ENCODE data around the gene FBLIM1.
"Not testable (repeated sequence)": the region's sequence is repeated elsewhere in the genome, so short reads cannot be mapped to it uniquely, and the experiment has no call there.

Gene FBLIM1

DNA sequence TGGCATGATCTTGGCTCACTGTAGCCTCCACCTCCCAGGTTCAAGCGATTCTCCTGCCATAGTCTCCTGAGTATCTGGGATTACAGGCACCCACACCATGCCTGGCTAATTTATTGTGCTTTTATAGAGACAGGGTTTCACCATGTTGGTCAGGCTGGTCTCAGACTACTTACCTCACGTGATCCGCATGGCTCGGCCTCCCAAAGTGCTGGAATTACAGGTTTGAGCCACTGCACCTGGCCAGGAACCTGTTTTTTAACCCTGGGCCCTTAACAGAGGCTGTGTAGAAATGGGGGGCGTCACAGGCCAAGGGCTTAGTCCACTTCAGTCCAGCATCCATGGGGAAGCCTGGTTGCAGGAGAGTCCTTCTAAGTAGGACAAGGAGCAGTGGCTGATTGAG lies 9.3 kb downstream of the FBLIM1 start:
- DNase-seq (ENCODE audit: low spot score): no peak

DNA sequence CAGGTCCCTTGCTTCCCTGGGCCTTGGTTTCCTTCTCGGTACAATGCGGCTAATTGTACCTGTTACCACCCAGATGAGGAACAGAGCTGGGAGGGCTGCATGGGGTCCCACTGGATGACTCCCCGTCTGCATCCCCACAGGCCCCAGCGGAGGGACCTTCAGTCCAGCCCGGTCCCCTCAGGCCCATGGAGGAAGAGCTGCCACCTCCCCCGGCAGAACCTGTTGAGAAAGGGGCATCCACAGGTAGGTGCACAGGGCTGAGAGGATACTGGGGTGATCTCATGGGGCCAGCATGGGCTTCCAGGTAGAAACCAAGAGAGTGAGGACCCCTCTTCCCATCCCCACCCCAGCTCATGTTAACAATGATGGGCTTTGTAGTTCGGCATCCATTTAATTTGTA lies 9.8 kb downstream of the FBLIM1 start:
- no peak for DNase-seq (ENCODE audit: low spot score)

DNA sequence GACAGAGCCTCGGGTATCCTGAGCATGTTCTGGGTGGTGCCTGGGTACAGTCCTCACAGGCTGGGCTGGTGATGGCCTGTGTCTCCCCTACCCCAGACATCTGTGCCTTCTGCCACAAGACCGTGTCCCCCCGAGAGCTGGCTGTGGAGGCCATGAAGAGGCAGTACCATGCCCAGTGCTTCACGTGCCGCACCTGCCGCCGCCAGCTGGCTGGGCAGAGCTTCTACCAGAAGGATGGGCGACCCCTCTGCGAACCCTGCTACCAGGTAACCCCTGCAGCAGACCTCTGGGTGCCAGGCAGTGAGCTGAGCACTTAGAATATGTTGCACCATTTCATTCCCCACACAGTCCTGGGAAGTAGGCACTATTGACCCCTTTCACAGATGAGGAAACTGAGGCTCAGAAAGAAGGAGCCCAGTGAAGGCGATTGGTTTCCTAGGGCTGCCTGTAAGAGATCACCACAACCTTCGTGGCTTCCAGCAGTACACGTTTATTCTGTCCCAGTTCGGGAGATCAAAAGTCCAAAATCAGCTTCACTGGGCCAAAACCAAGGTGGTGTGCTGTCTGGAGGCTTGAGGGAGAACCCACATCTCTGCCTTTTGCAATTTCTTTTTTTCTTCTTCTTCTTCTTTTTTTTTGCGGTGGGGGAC lies 11.8 kb downstream of the FBLIM1 start:
- DNase-seq (ENCODE audit: low spot score): no peak

DNA sequence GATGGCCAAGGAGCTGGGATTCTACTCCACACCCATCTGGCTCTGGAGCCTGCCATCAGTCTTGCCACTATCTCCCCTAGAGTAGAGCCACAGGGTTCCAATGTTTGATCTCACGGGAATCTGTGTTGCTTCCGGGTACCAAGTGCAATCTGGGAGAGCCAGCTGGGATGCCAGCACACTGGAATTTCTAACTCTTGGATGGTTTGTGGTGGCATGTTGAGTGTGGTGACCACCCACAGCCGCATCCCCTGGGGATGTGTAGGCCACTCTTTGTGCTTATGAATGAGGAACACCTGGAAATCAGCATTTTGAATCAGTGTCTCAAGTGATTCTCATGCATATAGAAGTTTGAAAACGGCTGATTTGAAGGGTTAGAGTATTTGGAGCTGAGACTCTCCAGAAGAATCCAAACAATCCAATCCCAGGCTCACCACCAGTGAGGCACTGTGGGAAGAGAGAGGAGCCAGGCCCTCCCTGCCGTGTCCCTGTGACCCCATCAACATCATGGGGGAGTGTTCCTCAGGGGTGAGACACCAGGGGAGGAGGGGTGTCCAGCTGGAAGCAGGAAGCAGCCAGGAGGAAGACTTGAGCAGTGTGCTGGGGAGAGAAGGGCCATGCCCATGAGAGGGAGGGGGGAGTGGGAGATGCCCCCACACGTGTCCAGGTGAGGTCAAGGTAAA lies 13.4 kb downstream of the FBLIM1 start:
- no peak for DNase-seq (ENCODE audit: low spot score)

DNA sequence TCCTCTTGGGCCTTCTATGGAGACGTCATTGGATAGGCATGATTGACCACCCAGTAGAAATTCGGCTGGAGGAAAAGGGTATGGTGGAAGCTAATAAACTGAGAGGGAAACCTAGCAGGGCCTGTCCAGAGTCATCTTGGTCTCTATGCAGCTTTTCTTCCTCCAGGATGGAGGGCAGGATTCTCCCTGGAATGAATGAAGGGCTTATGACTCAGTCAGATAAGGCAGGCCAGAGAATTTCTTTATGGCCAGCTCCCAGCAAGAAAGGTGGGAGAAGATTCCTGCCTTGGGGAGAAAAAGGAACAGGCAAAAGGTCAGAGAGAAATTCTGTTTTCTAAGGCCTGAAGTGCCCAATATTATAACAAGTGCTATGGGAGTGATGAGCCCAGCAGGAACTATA lies 17.1 kb downstream of the FBLIM1 start:
- no peak for DNase-seq (ENCODE audit: low spot score)

DNA sequence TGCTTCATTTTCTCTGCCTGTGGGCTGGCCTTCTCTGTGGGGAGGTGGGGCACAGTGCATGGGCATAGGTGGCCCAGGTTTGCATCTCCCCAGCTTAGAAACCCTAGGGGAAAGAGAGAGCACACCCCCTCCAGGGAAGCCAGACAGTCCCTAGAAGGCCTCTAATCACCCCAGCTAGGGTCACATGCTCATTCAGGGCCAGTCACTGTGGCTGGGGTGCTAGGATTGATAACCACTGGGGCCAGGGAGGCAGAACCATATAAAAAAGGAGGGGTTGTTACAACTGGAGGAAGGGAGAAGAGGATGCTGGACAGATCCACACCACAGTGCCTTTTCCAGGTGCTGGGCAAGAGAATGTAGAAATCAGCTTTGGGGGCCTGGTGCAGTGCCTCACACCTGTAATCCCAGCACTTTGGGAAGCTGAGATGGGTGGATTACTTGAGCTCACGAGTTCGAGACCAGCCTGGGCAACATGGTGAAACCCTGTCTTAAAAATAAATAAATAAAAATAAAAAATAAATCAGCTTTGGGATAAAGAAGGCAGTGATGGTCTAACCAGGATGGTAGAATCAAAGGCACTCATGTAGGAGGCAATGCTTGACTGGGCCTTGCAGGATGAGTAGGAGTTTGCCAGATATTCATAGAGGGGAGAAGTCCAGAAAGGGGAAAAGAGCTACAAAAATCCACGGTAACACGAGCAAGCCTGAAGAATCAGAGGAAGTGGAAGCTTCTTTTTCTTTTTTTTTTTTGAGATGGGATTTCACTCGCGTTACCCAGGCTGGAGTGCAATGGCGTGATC lies 19.5 kb downstream of the FBLIM1 start:
- no peak for DNase-seq (ENCODE audit: low spot score)

DNA sequence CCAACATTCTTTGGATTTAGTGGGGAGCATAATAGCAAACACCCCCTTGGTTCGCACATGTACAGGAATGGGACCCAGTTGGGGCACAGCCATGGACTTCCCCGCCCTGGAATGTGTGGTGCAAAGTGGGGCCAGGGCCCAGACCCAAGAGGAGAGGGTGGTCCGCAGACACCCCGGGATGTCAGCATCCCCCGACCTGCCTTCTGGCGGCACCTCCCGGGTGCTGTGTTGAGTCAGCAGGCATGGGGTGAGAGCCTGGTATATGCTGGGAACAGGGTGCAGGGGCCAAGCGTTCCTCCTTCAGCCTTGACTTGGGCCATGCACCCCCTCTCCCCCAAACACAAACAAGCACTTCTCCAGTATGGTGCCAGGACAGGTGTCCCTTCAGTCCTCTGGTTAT lies 27.1 kb downstream of the FBLIM1 start:
- no peak for DNase-seq (ENCODE audit: low spot score)

DNA sequence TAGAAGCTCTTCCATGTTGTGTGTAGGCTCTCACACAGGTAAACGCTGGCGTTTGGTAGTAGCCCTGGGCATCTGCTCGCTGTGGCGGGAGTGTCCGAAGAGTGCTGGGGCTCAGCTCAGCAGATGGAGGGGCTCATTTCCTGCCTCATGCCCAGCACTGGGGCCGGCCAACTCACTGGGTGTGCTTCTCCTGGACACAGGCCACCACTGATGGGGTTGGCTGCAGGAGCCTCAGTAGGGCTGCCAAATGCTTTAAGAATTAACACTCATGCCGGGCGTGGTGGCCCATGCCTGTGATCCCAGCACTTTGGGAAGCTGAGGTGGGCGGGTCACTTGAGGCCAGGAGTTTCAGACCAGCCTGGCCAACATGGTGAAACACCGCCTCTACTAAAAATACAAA lies 28.0 kb downstream of the FBLIM1 start:
- DNase-seq (ENCODE audit: low spot score): no peak

DNA sequence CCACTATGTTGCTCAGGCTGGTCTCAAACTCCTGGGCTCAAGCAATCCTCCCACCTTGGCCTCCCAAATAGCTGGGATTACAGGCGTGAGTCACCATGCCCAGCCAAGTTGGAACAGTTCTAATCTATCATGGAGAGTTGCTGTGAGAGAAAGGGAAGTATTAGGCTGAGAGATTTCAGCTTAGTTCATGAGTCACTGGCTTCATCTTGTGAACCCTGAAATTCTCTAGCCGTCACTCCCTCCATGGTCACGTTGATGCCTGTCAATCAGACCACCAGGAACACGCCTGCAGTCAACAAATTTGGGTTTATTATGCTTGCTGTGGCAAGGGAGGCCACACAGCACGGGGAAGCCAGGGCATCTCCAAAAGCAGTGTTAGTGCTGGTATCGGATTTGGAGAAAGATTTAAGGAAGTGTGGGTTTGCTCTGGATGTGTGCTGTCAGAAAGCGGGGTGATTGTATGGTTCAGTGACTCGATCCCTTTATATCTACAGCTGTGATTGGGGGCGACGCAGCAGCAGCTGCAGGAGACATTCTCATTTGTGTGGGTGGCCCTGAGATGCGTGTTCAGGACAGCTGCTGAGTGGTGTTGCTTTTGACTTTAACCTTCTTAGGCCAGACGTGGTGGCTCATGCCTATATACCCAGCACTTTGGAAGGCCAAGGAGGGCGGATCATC lies 30.2 kb downstream of the FBLIM1 start:
- no peak for DNase-seq (ENCODE audit: low spot score)

DNA sequence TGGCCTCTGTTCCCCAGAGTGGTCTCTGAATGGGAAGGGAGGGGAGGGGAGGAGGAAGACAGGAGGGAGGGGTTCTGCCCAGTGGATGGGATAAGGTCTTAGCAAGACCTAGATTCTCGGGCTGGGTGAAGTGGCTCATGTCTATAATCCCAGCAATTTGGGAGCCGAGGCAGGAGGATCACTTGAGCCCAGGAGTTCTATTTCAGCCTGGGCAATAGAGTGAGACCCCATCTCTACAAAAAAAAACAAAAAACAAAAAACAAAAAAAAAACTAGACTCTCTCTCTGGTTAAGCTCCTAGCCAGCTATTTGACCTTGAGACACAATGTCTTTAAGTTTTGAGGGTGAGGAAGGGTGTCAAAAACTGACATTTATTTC lies 37.5 kb downstream of the FBLIM1 start:
- DNase-seq (ENCODE audit: low spot score): no peak

DNA sequence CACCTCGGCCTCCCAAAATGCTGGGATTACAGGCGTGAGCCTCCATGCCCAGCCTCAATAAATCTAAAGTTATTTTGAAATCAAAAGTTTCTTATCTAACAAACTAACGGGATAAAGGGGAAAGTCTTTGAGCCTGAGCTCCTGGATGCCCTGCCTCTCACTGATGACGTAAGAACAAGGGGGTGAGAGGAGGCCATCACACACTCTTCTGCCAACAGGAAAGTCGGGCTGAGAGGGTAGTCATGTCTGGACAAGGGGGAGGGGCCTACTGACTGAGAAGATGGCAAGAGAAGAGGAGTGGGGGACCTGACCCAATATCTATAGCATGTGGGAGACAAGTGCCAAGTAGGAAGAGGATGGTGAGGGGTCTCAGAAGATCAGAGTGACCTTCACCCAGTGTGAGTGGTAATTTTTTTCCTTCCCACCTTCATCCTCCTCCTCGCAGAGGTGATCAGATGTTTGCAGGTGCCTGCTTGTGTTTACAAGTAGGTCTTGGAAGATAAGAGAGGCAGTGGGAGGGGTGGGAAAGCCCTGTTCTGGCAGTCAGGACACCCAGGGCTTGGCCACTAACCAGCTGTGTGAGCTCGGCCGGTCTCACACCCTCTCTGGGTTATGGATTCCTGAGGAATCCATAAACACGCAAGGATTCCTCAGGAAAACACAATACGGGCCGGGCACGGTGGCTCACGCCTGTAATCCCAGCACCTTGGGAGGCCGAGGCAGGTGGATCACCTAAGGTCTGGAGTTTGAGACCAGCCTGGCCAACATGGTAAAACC lies 39.2 kb downstream of the FBLIM1 start:
- no peak for DNase-seq (ENCODE audit: low spot score)

DNA sequence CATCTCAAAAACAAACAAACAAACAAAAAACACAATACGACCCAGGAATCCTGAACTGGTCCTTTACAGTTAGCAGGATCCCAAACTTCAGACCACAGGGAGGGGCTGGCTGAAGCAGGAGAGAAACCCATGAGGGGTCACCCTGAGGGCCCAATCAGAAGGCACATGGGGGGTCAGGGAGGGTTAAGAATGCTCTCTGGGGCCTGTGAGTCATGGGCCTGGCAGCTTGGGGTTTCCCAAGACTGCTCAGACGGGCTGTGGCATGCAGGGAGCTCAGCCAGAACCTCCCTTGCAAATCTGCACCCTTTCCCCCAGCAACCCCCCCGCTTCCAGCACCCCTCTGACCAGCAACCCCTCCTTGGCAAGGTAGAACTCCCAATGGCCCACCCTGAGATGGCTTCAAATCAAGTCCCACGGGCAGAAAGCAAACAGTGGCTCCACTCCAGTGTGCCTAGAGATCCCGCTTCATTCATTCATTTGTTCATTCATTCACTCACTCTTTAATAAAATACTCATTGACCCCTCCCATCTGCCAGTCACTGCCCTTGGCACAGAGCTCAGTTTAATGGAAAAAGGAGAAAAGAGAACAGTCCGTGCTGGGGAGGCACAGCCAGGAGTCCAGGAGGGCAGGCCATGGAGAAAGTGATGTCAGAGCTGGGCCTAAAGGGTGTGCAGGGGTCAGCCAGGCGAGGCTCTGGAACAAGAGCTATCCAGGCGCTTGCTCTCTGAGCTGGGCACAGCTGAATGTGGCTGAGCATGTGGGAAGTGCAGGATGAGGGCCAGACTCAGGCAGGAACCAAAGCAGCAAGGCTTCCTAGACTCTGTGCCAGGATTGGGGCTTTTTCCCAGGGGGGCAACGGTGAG lies 40.6 kb downstream of the FBLIM1 start:
- no peak for DNase-seq (ENCODE audit: low spot score)

DNA sequence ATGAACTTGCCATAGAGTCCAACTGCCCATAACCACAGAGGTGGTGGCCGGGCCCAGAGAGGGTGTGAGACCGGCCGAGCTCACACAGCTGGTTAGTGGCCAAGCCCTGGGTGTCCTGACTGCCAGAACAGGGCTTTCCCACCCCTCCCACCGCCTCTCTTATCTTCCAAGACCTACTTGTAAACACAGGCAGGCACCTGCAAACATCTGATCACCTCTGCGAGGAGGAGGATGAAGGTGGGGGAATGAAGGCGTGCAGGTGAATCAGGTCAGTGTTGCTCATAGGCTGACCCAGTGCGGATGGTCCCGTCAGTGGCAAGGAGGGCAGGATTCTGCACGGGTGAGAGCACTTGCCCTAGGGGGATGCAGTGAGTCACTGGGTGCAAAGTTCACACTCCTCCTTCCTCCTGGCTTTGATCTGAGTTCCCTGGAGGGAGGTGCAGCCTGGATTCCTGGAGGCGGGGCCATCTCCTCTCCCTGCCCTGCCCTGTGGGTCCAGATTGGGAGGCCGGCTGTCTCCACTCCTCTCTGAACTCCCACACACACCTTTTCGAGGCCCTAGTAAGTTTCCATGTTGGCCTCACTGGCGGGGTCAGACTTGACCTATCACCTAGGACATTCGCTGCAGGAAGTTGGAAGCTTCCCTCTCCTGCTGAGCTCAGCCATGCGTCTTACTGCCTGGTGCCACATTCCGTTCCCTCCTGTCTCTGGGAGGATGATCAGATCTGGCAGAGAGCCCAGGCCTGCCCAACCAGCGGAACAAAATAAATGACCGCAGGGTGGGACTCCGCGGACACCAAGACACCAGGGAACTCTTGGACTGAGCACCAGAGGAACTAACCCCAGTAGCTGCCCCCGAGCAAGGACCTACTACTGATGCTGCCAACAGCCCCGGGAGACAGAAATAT lies 41.6 kb downstream of the FBLIM1 start:
- DNase-seq (ENCODE audit: low spot score): no peak

DNA sequence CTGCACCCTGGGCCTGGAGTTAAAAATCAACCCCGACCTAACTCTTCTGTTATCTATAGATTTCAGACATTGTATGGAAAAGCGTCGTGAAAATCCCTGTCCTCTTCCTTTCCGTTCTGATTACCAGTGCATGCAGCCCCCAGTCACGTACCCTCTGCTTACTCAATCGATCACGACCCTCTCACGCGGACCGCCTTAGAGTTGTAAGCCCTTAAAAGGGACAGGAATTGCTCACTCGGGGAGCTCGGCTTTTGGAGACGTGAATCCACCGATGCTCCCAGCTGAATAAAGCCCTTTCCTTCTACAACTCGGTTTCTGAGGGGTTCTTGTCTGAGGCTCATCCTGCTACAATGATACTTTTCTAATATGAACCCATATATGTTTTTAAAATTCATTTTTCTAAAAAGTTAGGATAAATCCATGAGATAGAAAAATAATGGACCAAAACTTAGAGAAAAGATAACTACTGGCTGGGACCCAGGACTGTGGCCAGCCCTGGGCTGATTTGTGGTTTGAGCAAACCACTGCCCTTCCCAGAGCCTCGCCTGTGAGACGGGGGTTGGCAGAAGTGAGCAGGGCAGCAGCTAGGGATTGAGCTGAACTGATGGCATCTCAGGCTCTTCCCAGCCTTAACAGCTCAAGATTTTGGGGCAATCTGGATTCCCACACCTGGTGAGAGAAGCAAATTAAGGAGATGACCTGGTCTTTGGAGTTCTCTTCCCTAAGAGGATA lies 43.8 kb downstream of the FBLIM1 start:
- DNase-seq (ENCODE audit: low spot score): no peak

DNA sequence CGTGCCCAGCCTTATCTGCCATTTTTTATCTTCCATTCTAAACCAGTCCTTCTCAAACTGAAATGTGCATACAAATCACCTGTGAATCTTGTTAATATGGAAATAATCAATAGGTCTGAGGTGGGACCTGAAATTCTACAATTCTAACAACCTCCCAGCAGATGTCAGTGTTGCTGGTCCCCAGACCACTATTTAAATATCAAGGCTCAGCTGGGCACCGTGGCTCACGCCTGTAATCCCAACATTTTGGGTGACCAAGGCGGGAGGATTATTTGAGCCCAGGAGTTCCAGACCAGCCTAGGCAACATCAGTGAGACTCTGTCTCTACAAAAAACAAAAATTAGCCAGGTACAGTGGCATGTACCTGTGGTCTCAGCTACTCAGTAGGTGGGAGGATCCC lies 44.8 kb downstream of the FBLIM1 start:
- DNase-seq (ENCODE audit: low spot score): no peak

DNA sequence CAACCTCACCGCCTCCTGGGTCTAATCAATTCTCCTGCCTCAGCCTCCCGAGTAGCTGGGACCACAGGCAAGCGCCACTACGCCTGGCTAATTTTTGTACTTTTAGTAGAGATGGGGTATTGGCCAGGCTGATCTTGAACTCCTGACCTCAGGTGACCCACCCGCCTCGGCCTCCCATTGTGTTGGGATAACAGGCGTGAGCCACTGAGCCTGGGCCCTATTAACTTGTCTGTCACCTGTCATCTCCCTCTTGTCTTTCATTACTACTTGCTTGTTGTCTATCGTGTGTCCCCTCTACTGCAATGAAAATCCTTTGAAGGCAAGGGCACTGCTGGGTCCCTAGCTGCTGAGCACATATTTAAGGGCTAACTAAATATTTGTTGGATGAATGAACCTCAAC lies 45.5 kb downstream of the FBLIM1 start:
- DNase-seq (ENCODE audit: low spot score): no peak

DNA sequence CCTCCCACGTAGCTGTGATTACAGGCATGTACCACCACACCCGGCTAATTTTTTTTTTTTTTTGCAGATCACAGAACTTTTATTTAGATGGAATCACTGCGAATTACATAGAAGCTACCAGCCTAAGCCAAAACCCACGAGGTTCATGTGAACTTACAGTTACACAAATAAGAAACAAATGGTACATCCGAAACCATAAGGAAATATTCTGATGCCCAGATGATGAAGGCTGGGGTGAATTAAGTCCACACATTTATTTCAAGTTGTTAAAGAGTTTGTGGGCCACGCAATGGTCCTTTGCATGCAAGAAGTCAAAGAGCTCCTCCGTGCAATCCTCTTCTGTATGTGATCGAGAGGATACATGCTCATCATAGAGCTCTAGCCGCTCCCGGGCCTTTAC lies 48.5 kb downstream of the FBLIM1 start:
- no peak for DNase-seq (ENCODE audit: low spot score)

DNA sequence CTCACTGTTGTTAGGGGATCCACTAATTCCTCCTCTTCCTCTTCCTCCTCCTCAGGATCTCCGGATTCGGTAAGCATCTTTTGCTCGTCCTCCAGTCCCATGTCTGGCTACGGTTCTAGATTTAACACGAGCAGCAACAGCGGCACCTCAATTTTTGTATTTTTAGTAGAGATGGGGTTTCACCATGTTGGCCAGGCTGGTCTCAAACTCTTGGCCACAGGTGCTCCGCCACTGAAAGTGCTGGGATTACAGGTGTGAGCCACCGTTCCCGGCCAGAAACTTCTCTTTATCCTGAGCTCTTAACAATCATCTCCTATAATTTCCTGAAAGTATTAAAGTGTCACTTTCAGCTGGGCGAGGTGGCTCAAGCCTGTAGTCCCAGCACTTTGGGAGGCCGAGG lies 49.0 kb downstream of the FBLIM1 start, which contains the start of gene UQCRHL:
Gene UQCRHL, minus strand, starts transcription at position 101 of the 400 bp plus-strand sequence. Its CDS starts 0 bp downstream, at position 101.
- DNase-seq (ENCODE audit: low spot score): not testable (repeated sequence)

DNA sequence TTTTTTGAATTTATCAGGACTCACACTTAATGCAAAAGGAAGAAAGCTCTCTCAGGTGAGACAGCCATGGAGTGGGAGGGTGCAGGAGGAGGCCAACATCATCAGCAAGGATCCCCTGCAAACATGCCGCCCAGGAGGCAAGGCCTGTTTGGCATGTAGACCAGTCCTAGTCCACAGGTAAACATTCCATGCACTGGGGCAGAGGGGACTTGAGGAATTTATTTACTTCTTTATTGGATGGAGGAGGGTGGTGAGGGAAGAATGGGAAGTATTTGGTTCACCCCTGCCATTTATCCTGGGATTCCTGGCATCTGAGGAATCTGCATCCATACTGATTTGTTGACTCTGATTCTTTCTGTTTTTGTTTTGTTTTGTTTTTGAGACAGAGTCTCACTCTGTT lies 50.4 kb downstream of the FBLIM1 start:
- no peak for DNase-seq (ENCODE audit: low spot score)
